Esophagus squamous epithelium (tissue), 4 donors: ENCODE measurements around the gene FAM118A.

ENCODE experiments used
- POLR2A ChIP-seq, 4 donors: fragments of 450-650 bp; IDR thresholded peaks; one replicate each; pipeline ENCODE4 v1.6.1; 2017; ENCODE audit warnings: antibody characterized with exemption in 4 of 4, mild to moderate bottlenecking in 4 of 4, moderate library complexity in 3 of 4
- TF ChIP-seq, protein P1 (sequence below), 6 experiments: fragments of 450-650 bp in 4 of 6; fragments of 200-600 bp in 2 of 6; sonication (generic) in 2 of 6; IDR thresholded peaks; one replicate each; pipeline ENCODE4 v1.5.1; 2016 to 2019; ENCODE audit warnings: antibody characterized with exemption in 6 of 6, mild to moderate bottlenecking in 4 of 6, moderate library complexity in 4 of 6

DNA sequence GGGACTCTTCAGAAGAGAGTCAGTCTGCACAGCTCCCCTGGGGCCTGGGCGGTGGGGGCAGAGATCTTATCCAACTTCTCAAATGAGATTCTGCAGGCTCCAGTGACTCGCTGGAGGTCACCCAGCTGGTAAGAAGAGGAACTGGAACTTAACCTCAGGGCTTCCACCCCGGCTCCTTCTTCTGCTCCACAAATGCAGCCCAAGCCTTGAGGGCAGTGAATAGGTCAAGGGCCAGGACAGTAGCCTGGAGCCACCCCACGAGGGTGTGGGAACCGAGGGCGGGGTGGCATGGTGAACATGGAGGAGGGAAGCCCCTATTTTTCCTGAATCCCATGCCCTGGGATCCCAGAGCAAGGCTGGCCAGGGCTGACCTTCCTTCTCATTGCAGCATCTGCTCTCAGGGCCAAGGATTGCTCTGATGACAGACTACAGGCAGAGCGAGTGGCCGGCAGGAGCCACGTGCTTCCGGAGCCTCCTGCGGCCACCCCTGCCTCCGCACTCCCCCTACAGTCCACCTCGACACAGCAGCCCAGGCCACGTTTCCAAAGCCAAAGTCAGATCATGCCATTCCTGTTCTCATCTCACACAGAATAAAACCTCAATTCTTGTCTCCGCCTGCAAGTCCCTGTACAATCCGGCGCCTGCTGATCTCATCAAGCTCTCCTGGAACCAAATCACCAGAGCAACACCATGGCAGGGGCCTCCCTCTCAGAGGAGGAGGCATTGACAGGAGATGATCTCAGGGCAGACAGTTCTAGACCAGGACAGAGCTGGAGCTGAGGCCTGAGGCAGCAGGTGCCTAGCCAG lies 46.1 kb upstream of the FAM118A start:
- no peak for TF ChIP-seq POLR2A (IDR thresholded peaks at IDR 0.05)
- TF ChIP-seq, protein P1, sequence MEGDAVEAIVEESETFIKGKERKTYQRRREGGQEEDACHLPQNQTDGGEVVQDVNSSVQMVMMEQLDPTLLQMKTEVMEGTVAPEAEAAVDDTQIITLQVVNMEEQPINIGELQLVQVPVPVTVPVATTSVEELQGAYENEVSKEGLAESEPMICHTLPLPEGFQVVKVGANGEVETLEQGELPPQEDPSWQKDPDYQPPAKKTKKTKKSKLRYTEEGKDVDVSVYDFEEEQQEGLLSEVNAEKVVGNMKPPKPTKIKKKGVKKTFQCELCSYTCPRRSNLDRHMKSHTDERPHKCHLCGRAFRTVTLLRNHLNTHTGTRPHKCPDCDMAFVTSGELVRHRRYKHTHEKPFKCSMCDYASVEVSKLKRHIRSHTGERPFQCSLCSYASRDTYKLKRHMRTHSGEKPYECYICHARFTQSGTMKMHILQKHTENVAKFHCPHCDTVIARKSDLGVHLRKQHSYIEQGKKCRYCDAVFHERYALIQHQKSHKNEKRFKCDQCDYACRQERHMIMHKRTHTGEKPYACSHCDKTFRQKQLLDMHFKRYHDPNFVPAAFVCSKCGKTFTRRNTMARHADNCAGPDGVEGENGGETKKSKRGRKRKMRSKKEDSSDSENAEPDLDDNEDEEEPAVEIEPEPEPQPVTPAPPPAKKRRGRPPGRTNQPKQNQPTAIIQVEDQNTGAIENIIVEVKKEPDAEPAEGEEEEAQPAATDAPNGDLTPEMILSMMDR (IDR thresholded peaks at IDR 0.05) = peak; percentile 27 to 72 (median 60)
